ENCODE data around the gene GLT1D1.

DNA sequence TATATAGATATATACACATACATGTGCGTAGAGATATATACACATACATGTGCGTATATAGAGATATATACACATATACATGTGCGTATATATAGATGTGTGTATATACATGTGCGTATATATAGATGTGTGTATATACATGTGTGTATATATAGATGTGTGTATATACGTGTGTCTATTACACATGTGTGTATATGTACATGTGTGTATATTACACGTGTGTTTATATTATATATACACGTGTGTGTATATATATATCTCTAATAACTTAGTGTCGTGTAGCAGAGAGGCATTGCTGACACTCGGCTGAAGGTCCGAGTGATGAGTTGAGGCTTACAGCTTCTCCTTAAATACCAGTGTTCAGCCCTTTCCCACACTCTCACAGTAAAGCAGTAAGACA lies 133.7 kb downstream of the GLT1D1 start:
- TF ChIP-seq, protein P1, sequence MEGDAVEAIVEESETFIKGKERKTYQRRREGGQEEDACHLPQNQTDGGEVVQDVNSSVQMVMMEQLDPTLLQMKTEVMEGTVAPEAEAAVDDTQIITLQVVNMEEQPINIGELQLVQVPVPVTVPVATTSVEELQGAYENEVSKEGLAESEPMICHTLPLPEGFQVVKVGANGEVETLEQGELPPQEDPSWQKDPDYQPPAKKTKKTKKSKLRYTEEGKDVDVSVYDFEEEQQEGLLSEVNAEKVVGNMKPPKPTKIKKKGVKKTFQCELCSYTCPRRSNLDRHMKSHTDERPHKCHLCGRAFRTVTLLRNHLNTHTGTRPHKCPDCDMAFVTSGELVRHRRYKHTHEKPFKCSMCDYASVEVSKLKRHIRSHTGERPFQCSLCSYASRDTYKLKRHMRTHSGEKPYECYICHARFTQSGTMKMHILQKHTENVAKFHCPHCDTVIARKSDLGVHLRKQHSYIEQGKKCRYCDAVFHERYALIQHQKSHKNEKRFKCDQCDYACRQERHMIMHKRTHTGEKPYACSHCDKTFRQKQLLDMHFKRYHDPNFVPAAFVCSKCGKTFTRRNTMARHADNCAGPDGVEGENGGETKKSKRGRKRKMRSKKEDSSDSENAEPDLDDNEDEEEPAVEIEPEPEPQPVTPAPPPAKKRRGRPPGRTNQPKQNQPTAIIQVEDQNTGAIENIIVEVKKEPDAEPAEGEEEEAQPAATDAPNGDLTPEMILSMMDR (IDR thresholded peaks at IDR 0.05; ENCODE audit: insufficient read depth, low read length, poor library complexity, severe bottlenecking), result no peak
- TF ChIP-seq EZH2phosphoT487 (conservative IDR thresholded peaks at IDR 0.05; ENCODE audit: low read length), result no peak
